Heart right ventricle (tissue), 16 donors: ENCODE data around the gene RAPGEF3. TPM values are rescaled to one million over a fixed set of nuclear protein-coding genes. Genes with fewer than 3 reads are reported as not detected.
A peak's percentile ranks its signal among the peaks of the same experiment; 100 is the strongest.

ENCODE experiments used
- ATAC-seq, 8 donors: fragments of 200-7000 bp; cut with Tn5 transposase; one replicate each; pipeline ENCODE4 v1.9.1; 2020; ENCODE audit warnings: mild to moderate bottlenecking in 8 of 8, moderate library complexity in 8 of 8, moderate number of reproducible peaks in 1 of 8
- DNase-seq, 2 donors: peaks; one replicate each; pipeline ENCODE4 v3.0.0-alpha.2; 2020
- H3K27ac ChIP-seq, 10 donors: fragments of 200-600 bp; sonication (generic) in 2 of 10; one replicate each; pipeline versions ENCODE4 v1.5.0 to v1.8.0; 2020 to 2022; ENCODE audit warnings: mild to moderate bottlenecking in 3 of 10
- H3K27me3 ChIP-seq, 7 donors: fragments of 200-600 bp; one replicate each; pipeline ENCODE4 v1.8.0; 2021 to 2022; ENCODE audit warnings: mild to moderate bottlenecking in 2 of 7
- H3K36me3 ChIP-seq, 9 donors: fragments of 200-600 bp; sonication (generic) in 1 of 9; one replicate each; pipeline versions ENCODE4 v1.5.0 to v1.8.0; 2020 to 2022; ENCODE audit warnings: mild to moderate bottlenecking in 2 of 9
- H3K4me1 ChIP-seq, 9 donors: fragments of 200-600 bp; sonication (generic) in 1 of 9; one replicate each; pipeline versions ENCODE4 v1.5.0 to v1.8.0; 2020 to 2022; ENCODE audit warnings: mild to moderate bottlenecking in 4 of 9
- H3K4me3 ChIP-seq, 10 donors: fragments of 200-600 bp; sonication (generic) in 2 of 10; one replicate each; pipeline versions ENCODE4 v1.5.0 to v1.8.0; 2020 to 2022; ENCODE audit warnings: mild to moderate bottlenecking in 7 of 10, moderate library complexity in 2 of 10
- H3K9me3 ChIP-seq, 11 donors: fragments of 200-600 bp in 10 of 11; sonication (generic) in 2 of 11; one replicate each; pipeline versions ENCODE4 v1.5.0 to v1.8.0; 2013 to 2022; ENCODE audit warnings: mild to moderate bottlenecking in 2 of 11, control low read depth in 1 of 11, moderate library complexity in 1 of 11
- CTCF ChIP-seq, 9 donors: fragments of 200-600 bp; sonication (generic) in 2 of 9; IDR thresholded peaks; one replicate each; pipeline versions ENCODE4 v1.5.0 to v1.8.0; 2021 to 2022; ENCODE audit warnings: antibody characterized with exemption in 9 of 9, mild to moderate bottlenecking in 5 of 9, moderate library complexity in 1 of 9
- WGBS, 2 donors: extraction: QIAGEN DNeasy Blood & Tissue Kit; methylation state at CpG; one replicate each; pipeline ENCODE4 v1.1.7; 2013; ENCODE audit warnings: inconsistent platforms in 1 of 2; 5-methylcytosine and 5-hydroxymethylcytosine counted together
- intact Hi-C, 10 donors: fragments of 100-400 bp; cut with DNase I; formaldehyde crosslinking; loops; one replicate each; pipeline versions ENCODE4 v1.11.1 to v1.14.2; 2022
- polyA plus RNA-seq, 2 donors: library from polyadenylated mRNA; stranded (reverse); fragments of 200-250 nt; gene quantifications; one replicate each; pipeline ENCODE4 v1.2.3, GENCODE V29; 2013
- total RNA-seq, 10 donors: library from RNA; stranded (reverse); fragmentation: NEBNext Ultra II Directional in 3 of 10; extraction: Animal tissue kit (Norgen Biotek cat#: 25700) in 3 of 10; gene quantifications; one replicate each; pipeline versions ENCODE4 v1.2.1 to v1.2.4, GENCODE V29; 2021 to 2023
- donor health status: Arrhythmogenic right ventricular cardiomyopathy.
- donor health status: ischemic (EF 13 %, LVEDD 7.1; RV severe dilation, severe dysfunction).
- donor health status: healthy with polysubstance abuse.
- donor health status: DM: no; HTN: yes; CAD: no.
- donor health status: DM: no; HTN: no; CAD: no.
- donor health status: ischemic (EF 25% LVEDD 6.9; RV normal size, moderate dysfunction).
- donor health status: ischemic (EF 25% LVEDD 5.7; RV mildly dilated, moderate dysfunction).
- donor health status: healthy.
- donor health status: DM: yes; HTN: yes; CAD: no.
- donor health status: Ischemic cardiomyopathy.
- donor health status: ischemic (EF 35%, LVEDD 5.7; RV mildly dilated, moderate dysfunction).
- donor health status: nonischemic (EF 11% LVEDD 7.7; RV severe dilation, severe dysfunction).
- donor health status: DM: yes; HTN: yes; CAD: no.
- donor health status: PGD.
- donor health status: ischemic (EF 29% LVEDD 5.4; RV normal size, mild dysfunction).
- donor health status: nonischemic (EF 23%, LVEDD 6.1; RV moderate dilation, normal function).

RAPGEF3 gene
- total and polyA plus RNA-seq, 12 donors: 9.5 to 173 (median 20.1) TPM

DNA sequence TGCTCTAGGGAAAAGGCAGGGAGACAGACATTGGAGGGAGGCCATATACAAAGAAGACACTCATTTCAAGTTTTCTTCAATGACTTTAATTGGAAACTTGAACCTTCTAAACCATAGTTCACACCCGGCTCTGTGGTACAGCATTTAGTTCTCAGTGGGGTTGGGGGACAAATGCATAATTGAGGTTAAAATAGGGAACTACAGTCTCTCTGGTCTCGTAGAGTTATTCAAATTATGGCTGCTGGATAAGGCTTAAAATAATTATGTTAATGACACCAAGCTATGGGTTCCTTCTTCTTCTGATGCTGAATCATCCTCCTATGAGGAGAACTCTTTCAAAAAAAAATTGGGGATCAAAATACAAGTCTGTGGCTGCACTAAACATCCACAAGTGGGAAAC, 49.0 kb downstream of the RAPGEF3 start:
- Histone ChIP-seq H3K4me1 (peaks cover 3 to 49% (median 11%) of the 10 kb centered on the region in 9 donors), H3K36me3 (no peaks in the 10 kb centered on the region), H3K27me3 (no peaks in the 10 kb centered on the region), H3K27ac (peak overlapping the region in 1 of 10 donors; percentile 31), H3K9me3 (no peaks in the 10 kb centered on the region), H3K4me3 (no peak overlapping the region)
- DNase-seq (no peak), ATAC-seq (no peak)
- no peak for TF ChIP-seq CTCF (IDR thresholded peaks at IDR 0.05)
- intact Hi-C loops: loop anchor here in 5 of 10 donors (5.0 to 10.0 kb wide), 5 partner anchors 68 to 375 kb away; no protein-coding TSS in a partner anchor
- WGBS, 2 donors: 85 to 94% methylated on average over 2 of the region's 2 CpGs

GRCh38 chr12:47709237-47709636, 49.4 kb downstream of the RAPGEF3 start:
- intact Hi-C loops: loop anchor here in 1 of 10 donors (10.0 kb wide), 1 partner anchor 376 kb away; no protein-coding TSS in a partner anchor
- 91 to 92% methylated on average over 4 of the region's 4 CpGs for WGBS, 2 donors
- H3K4me3 ChIP-seq: no peak overlapping the region
- H3K27me3 ChIP-seq: no peaks in the 10 kb centered on the region
- no peak overlapping the region for H3K27ac ChIP-seq
- ATAC-seq (no peak), DNase-seq (no peak)
- H3K9me3 ChIP-seq: no peaks in the 10 kb centered on the region
- no peak for TF ChIP-seq CTCF (IDR thresholded peaks at IDR 0.05)
- peaks cover 3 to 48% (median 8%) of the 10 kb centered on the region in 9 donors for H3K4me1 ChIP-seq
- no peaks in the 10 kb centered on the region for H3K36me3 ChIP-seq

- Histone ChIP-seq H3K36me3 (no peaks in the 10 kb centered on the region), H3K9me3 (no peaks in the 10 kb centered on the region), H3K27ac (peak overlapping the region in 1 of 10 donors; percentile 91), H3K4me3 (no peak overlapping the region), H3K27me3 (no peaks in the 10 kb centered on the region), H3K4me1 (peaks cover 3 to 52% (median 17%) of the 10 kb centered on the region in 9 donors)
- 69 to 77% methylated on average over 5 of the region's 5 CpGs for WGBS, 2 donors
- DNase-seq (no peak), ATAC-seq (no peak)
- intact Hi-C loops: loop anchor here in 1 of 10 donors (2.0 to 10.0 kb wide), 2 partner anchors 255 to 377 kb away; partner anchors contain the start of gene TMEM106C
- TF ChIP-seq CTCF (IDR thresholded peaks at IDR 0.05): no peak
These were observed 50.7 kb downstream of the RAPGEF3 start for GRCh38 chr12:47707905-47708543.

DNA sequence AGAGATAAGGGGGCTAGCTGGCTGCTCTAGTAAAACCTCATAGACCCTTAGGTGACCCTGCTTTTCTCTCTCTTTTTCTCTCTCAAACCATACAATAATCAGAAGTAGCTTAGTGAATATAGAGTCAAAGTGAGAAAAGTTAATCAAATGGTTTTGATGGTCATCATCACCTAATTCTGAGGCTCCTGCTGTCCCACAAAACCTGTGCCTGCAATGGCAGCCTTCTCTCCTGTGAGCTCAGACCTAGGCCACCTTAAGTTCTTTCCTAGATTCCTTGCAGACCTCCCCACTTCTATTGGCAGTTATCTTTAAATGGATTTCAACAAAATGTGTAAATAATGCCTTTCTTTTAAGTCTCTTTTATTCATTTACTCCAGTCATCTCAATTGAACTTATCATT, 51.3 kb downstream of the RAPGEF3 start:
- peak overlapping the region in 1 of 10 donors; percentile 94 for H3K4me3 ChIP-seq

More for the DNA sequence above, 51.3 kb downstream of the RAPGEF3 start:
- H3K4me1 ChIP-seq: peaks cover 3 to 52% (median 17%) of the 10 kb centered on the region in 9 donors
- H3K9me3 ChIP-seq: no peaks in the 10 kb centered on the region
- no peak for TF ChIP-seq CTCF (IDR thresholded peaks at IDR 0.05)
- peaks cover 0 to 4% (median 0%) of the 10 kb centered on the region in 9 donors for H3K36me3 ChIP-seq
- no peak for ATAC-seq
- intact Hi-C loops: loop anchor here in 1 of 10 donors (2.0 to 10.0 kb wide), 2 partner anchors 255 to 377 kb away; partner anchors contain the start of gene TMEM106C
- H3K27me3 ChIP-seq: no peaks in the 10 kb centered on the region
- H3K27ac ChIP-seq: peak overlapping the region in 1 of 10 donors; percentile 91
- no peak for DNase-seq
